Mesenteric fat pad (tissue), 1 donor: Measurements from ENCODE around the gene TOX2. TPM values are rescaled to one million over a fixed set of nuclear protein-coding genes. Genes with fewer than 3 reads are reported as not detected.
A peak's percentile ranks its signal among the peaks of the same experiment; 100 is the strongest.

ENCODE experiments used
- DNase-seq: peaks from one replicate; pipeline ENCODE4 v3.0.0-alpha.2; 2020; ENCODE audit warnings: low spot score
- total RNA-seq: library from RNA; stranded (reverse); fragmentation: NEBNext Ultra II Directional; extraction: Animal tissue kit (Norgen Biotek cat#: 25700); gene quantifications from one replicate; pipeline ENCODE4 v1.2.1, GENCODE V29; 2021
- donor health status: DM: yes; HTN: yes; CAD: no.

TOX2 gene
- total RNA-seq, 1 donor from 2014 or later: 1.2 TPM

DNA sequence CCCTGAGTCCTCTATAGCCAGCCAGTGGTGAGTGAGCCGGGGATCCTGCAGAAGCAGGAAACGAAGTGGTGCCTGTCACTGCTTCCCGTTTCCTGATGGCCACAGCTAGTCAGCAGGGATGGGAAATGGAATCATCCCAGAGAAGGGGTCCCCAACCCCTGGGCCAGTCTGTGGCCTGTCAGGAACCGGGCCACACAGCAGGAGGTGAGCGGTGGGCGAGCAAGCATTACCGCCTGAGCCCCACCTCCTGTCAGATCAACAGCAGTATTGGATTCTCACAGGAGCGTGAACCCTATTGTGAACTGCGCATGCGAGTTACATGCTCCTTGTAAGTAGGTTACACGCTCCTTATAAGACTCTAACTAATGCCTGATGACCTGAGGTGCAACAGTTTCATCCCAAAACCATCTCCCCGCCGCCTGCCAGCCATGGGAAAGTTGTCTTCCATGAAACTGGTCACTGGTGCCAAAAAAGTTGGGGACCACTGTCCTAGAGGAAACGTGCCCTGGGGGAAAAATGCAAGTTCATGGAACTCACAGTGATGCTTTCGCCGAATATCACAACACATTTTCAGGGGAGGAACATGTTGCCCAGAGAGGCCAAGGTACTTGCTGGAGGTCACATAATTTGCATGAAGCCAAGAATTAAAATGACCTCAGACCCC is 158.5 kb downstream of the TOX2 start:
- DNase-seq: peak; percentile 76

DNA sequence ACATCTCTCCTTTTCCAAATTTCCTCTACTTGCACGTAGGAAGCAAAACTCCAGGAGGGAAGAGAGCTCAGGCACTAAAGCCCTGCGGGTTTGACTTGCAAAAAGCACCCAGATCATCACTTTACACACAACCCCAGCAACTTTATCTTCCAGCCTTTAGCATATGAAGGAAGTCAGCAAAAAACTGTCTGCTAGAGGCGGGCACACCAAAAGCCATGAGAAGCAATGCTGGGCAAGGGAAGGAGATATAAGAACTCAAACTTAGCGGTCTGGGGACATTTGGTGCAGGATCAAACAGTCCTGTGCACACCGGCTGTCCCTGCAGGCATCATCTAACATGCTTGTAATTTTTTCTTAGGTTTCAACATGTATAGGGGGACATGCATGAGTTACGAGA is 159.0 kb downstream of the TOX2 start:
- DNase-seq: peak; percentile 39

DNA sequence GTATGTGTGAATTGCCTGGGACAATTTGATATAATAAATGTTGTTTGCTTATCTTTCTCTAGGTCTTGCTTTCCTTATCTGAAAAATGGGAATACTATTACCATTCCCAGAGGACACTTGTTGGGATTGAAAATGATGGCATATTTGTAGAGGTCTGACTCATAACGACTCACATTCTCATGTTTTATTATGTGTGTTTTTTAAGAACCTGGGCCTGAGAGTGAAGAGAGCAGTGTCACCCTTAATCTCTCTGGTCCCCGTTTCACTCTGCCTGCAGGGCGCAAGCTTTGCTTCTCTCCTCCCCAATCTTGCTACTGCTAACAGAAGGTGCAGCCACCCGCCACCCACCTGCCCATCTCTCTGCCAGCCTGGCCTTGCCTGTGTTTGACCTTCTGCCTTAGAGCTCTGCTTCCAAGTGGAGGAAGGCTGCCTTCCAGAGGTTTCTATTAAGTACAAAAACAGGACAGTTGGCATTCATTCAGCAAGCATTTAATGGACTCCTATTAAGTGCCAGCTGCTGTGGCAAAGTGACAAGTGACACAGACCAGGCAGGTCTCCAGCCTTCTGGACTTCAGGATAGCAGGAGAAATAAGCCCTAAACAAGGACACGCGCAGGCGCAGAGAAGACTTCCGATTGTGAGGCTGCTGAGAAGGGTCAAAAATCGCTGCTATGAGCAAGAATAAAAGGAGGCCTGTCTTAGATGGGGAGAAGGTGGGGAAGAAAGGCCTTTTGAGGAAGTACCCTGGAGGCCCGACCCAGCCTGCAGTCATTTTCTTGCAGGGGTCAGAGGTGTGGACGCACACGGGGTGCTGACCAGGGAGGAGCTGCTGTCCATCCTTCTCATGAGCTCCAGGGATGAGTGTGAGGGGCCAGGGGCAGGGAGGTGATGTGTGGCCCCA is 159.8 kb downstream of the TOX2 start:
- peak; percentile 77 for DNase-seq

DNA sequence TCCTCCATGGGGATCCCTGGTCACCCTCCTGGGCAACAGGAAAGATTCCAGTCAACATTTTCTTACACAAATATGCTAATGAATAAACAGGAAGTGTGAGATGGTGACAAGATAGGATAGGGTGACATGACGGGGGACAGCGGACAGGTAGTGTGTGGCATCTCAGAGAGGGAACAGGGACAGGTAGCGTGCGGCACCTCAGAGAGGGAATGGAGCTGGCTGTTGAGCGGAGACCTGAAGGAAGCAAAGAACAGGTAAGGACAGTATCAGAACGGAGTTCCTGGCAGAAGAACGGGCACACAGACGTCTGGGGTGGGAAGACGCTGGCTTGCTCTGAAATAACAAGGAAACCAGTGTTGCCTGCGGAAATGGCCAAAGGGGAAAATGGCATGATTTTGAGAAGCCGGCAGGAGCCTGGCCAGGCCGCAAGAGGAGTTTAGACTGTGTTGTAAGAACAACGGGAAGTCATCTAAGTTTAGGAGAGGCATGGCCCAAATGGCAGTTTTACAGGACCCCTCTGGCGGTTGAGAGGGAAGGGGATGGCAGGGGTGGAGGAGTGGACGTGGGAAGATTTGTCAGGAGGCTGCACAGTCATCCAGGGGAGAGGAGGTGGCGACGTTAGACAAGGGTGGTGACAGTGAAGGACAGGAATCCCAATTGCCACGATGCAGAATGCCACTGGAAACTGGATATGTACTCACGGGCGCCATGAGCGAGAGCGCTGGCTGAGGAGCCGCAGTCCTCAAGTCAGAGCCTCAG is 160.7 kb downstream of the TOX2 start:
- DNase-seq: peak; percentile 65

DNA sequence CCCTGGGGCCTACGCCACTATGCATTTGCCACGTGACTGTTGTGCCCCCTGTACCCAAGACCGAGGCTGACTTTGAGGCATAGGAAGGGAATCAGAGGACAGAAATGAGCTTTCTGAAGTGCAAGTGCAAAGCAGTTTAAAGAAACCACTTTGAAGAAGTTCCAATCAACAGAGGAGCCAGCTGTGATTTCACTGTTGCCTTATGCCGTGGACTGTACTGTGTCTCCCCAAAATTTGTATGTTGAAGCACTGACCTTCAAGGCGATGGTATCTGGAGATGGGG is 161.2 kb downstream of the TOX2 start:
- no peak for DNase-seq

DNA sequence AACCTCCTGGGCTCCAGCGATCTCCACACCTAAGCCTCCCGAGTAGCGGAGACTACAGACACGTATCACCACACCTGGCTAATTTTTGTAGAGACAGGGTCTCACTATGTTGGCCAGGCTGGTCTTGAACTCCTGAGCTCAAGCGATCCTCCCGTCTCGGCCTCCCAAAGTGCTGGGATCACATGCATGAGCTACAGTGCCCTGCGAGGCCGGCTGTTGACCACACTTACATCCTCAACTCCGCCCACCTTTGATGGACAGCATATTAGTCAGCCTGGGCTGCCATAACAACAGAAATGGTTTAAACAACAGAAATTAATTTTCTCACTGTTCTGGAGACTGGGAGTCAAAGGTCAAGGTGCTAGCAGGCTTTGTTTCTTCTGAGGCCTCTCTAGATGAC is 164.6 kb downstream of the TOX2 start:
- DNase-seq: no peak

DNA sequence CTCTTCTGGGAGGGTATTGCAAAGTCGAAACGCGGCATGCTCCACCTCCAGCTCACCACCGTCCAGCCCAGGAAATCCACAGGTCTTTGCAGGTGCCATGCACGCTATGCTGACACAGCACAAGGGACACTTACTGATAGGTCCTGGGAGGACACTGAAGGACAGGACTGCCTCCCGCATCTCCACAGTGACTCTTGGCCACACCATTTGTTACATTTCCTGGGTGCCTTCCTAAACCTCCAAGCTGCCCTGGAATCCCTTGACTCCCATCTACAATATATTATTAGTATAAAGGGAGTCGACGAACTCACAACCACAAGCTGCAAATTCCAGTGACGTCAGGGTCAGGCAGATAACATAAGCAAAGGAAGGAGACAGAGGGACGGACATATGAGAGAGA is 165.4 kb downstream of the TOX2 start:
- DNase-seq: no peak

DNA sequence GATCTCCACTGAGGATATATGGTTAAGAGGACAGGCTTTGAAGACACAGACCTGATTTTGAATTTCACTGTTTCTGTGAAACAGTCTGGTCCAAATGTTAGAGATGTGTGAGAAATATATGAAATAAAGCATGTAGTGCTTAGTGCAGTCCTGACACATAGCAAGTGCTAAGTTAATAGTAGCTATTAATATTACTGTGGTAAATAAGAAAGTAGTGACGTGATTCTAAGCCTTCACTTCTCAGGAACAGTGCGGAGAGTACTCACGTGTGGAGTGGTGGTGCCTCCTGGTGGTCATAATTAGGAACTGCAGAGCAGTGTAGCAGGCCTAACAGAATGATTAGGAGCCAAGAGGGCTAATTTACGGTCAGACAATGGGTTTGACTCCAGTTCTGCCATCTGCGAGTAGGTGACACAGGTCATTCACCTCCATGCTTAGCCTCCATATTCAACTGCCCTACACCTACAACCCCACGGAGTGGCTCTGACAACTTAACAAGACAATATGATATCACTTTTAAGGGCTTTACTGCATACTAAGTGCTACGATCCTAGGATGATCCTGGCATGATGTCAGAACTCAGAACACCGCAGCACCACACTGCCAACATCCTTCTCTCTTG is 166.1 kb downstream of the TOX2 start:
- no peak for DNase-seq

DNA sequence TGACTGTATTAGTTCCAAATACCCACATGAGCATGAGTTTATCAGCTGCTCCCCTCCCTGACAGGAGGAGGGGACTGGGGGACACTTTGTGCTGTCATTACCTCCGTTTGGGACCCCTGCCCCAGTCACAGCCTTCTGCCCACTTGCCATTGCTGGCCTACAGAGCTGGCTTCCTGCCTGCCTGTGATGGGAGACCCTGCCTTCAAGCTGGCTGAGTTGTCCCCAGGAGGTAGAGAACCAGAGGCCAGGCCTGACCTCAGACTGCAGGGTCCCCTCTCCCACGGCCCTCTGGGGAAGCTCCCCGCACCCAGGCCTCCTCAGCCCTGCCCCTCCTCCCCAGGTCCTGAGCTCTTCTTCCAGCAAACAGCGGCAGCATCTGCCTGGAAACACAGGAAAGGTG is 166.8 kb downstream of the TOX2 start:
- no peak for DNase-seq

DNA sequence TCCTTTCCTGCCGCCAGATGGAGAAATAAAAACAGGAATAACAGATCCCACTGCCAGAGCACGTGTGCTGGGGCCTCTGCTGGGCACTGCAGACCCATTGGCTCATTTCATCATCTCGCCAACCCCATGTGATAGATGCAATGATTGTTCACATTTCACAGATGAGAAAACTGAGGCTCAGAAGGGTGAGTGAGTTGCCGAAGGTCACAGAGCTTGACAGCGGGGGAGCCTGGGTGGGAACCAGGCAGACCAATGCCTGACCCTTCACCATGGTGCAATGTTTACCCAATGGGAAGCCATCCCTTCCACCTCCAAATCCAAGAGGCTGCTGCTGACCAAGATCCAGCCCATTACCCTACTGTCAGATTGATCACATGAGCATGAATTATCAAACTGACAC is 167.2 kb downstream of the TOX2 start:
- DNase-seq: no peak

DNA sequence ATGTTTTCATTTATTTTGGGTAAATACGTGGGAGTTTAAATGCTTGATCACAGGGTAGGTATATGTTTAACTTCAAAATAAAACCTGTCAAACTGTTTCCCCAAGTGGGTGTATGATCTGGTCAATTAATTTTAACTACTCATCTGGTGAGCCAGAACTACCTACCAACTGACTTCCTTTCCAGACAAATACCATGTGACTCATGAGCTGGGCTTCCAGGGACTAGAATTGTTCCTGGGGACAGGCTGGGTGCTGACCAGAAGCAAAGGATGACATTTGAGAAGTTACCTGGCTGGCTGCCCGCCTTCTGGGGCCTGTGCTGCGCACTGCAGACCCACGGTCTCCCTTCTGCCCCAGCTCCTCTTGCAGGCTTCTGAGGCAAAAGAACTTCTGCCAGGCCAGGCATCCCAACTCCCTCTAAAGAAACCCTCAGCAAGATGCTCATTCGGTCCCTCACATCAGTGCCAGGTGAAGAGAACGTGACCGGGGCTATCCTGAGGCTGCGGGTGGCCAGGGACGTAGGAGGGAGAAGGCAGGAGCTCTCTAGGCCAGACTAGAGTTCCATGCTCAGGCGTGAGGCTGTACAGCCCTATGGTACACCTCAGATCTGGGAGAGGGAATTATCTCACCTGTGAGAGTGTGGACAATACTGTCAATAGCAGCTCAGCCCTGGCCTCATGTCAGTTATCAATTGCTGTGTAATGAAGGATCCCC is 168.7 kb downstream of the TOX2 start:
- DNase-seq: no peak

DNA sequence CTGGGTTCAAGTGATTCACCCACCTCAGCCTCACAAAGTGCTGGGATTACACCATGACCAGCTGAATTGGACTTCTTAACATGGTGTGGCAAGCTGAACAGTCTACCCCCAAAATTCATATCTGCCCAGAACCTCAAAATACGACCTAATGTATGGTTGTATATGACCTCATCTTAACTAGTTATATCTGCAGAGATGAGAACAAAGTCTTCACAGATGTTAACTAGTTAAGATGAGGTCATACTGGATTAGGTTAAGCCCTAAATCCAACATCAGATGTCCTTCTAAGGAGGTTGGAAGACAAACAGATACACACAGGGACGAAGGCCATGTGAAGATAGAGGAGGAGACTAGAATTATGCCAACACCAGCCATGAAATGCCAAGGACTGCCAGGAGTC is 169.8 kb downstream of the TOX2 start:
- DNase-seq: no peak

DNA sequence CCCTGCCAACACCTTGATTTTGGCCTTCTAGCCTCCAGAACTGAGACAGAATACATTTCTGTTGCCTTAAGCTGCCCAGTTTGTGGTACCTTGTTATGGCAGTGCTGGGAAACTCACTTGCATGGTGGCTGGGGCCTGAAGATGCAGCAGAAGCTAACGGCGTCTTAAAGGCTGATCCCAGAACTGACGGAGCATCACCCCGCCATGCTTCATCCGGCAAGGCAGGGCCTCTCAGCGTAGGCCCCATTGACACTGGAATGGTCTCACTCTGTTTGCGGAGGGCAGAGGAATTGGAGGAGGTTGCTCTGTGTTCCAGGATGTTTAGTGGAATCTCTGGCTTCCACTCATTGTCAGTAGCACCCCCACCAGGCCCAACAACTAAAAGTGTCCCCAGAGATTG is 170.2 kb downstream of the TOX2 start:
- no peak for DNase-seq

DNA sequence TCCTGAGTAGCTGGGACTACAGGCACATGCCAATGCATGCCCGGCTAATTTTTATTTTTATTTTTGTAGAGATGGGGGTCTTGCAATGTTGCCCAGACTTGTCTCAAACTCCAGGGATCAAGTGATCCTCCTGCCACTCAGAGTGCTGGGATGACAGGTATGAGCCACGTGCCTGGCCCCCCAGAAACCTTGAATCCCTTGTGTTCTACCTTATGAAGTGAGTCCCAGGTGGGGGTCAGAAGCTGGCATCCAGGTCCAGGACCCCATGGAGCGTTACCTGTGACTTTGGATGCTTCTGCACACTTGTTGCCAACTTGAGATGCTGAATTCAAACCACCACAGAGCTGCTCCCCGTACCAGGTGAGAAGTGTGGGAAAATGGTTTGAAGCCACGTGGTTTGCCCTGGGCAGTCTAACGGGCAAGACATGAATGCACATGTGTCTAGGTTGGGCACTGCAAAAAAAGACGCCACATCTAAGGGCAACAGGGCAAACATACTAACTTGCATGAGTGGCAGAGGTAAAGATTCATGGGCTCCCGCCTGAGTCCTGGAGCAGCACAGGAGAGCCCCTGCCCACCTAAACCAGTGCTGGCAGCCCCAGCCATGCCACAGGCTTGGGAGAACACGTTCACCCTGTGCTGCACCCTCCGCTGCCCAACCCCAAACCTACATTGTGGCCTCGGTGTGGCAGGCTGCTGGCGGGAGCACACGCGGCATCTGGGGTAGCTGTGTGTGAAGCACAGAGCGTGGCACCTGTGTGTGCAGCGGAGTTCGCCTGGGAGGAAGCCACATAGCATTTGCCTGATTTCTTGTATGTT is 171.2 kb downstream of the TOX2 start:
- DNase-seq: no peak

DNA sequence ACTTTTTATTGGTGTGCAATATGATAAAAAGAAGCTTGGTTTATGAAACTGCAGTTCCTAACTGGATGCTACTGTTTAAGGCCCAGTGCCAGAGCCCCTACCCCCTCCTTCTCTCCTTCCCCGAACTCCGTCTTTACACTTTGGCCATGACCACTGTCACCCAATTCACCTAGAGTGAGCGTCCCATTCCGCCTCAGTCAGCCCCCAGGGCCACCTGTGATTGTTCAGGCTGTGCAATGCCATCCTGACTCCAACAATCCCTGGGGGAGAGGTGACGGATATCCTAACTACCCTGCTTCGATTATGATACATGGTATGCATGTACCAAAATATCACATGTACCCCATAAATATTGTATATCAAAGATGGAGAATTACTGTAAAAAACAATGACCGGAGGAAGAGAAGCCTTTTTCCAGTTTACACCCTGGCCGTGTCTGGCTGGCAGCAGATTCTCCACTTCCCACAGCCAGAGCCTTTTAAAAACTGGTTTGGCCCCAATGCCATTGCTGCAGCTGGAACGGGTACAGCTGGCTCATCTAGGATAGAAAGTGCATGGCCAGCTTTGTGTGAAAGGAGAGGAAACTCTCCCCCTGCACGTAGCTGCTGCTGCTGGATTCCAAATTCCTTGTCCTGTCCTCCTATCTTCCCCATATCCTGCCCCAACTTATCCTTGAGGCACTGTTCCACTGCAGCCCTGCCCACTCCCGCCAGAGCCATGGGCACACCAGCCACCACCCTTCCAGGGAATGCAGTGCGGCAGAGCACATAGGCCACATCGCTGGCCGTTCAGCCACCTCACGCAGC is 172.6 kb downstream of the TOX2 start:
- no peak for DNase-seq

DNA sequence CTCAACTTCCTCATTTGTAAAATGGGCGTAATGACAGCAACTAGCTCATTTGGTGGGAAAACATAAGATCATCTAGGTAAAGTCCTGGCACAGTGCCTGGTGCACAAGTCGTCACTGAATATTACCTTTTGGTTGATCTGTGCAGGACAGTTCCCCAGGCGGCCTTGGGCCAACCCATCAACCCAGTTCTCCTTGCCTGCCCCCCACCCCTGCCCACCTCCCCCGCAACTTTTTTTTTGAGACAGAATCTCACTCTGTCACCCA is 173.1 kb downstream of the TOX2 start:
- DNase-seq: no peak

DNA sequence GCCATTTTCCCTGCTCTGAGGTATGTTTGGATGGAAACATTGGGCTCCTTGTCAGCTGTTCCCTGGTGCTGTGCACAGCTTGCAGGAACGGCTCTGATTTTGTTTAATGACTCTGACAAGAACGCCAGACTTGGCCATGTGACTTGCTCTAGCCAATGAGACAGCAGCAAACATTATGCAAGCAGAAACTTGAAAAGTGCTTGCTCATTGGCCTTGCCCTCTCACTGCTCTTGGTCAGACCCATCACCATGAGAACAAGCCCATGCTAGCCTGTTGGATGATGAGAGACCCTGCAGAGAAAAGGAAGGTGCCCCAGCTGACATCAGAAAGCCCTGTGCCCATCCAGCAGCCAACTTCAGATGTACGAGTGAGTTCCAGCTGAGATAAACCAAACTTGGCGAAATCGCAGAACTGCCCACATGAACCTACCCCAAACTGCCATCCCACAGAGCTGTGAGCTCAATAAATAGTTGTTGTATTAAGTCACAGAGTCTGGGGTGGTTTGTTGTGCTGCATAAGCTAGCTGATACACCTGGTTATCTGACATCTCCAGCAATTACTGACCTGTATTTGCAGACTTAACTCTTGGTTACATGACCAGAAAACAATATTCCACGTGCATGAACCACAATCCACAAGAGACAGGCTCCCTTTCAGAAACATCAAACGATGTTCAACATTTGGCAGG is 175.5 kb downstream of the TOX2 start:
- DNase-seq: no peak

DNA sequence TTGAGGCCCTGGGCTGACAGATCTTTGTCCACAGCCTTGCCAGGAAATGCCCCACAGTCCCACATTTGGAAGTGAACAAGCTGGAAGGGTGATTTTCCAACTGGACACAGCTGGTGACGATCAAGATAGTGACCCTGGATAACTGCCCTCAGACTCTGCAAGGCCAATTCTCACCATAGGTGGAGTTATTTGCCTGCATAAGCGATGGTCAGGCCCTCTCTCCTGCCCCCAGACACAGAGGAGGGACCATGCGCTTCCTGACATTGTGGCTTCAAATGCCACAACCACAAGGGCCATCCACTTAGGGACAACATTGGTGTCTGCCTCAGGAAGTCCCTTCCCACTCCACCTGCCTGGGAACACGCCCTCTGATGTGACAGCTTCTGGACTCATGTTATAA is 176.4 kb downstream of the TOX2 start:
- DNase-seq: no peak
